GM19099 (cell line): ENCODE data around the gene ATG2B.

Experiments
- POLR2A ChIP-seq: IDR thresholded peaks from 3 replicates; pipeline ENCODE4 v1.6.1; 2011; ENCODE audit warnings: low read depth; ENCODE audit not compliant: insufficient read length; ENCODE audit errors: extremely low read depth

Gene ATG2B, protein sequence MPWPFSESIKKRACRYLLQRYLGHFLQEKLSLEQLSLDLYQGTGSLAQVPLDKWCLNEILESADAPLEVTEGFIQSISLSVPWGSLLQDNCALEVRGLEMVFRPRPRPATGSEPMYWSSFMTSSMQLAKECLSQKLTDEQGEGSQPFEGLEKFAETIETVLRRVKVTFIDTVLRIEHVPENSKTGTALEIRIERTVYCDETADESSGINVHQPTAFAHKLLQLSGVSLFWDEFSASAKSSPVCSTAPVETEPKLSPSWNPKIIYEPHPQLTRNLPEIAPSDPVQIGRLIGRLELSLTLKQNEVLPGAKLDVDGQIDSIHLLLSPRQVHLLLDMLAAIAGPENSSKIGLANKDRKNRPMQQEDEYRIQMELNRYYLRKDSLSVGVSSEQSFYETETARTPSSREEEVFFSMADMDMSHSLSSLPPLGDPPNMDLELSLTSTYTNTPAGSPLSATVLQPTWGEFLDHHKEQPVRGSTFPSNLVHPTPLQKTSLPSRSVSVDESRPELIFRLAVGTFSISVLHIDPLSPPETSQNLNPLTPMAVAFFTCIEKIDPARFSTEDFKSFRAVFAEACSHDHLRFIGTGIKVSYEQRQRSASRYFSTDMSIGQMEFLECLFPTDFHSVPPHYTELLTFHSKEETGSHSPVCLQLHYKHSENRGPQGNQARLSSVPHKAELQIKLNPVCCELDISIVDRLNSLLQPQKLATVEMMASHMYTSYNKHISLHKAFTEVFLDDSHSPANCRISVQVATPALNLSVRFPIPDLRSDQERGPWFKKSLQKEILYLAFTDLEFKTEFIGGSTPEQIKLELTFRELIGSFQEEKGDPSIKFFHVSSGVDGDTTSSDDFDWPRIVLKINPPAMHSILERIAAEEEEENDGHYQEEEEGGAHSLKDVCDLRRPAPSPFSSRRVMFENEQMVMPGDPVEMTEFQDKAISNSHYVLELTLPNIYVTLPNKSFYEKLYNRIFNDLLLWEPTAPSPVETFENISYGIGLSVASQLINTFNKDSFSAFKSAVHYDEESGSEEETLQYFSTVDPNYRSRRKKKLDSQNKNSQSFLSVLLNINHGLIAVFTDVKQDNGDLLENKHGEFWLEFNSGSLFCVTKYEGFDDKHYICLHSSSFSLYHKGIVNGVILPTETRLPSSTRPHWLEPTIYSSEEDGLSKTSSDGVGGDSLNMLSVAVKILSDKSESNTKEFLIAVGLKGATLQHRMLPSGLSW (N-terminal part only)

GRCh38 chr14:96362965-96363750 lies at the start of gene ATG2B, which contains the start of gene GSKIP:
Gene ATG2B, minus strand, starts transcription at chr14:96363341. Its CDS starts 365 bp downstream, at chr14:96362976.
Gene GSKIP, plus strand, starts transcription at chr14:96363526. Its CDS starts 18,722 bp downstream, at chr14:96382248.
- TF ChIP-seq POLR2A: peak; percentile 83

GRCh38 chr14:96410119-96410518 lies 47.0 kb upstream of the ATG2B start:
- TF ChIP-seq POLR2A: no peak

DNA sequence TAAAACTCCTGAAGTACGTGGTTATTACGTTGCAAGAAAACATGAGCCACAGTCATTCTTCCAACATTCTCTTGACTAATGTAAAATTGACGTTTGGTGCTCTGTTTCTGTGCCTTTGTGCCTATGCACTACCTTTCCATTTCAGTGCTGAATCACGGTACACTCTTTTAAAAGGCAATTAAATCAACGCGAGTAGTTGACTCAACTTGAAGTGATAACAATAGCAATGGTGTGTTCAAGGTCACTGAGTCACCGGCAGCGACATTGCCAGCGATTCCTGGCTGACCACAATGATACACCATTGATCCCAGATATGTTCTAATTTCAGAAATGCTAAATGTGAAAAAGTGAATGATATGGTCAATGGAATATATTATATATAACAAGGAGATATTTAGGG lies 46.6 kb upstream of the ATG2B start:
- no peak for TF ChIP-seq POLR2A

- TF ChIP-seq POLR2A: no peak
These were observed 45.5 kb upstream of the ATG2B start for GRCh38 chr14:96408608-96409007.

- TF ChIP-seq POLR2A: no peak
These were observed 44.9 kb upstream of the ATG2B start for GRCh38 chr14:96407935-96408570.

DNA sequence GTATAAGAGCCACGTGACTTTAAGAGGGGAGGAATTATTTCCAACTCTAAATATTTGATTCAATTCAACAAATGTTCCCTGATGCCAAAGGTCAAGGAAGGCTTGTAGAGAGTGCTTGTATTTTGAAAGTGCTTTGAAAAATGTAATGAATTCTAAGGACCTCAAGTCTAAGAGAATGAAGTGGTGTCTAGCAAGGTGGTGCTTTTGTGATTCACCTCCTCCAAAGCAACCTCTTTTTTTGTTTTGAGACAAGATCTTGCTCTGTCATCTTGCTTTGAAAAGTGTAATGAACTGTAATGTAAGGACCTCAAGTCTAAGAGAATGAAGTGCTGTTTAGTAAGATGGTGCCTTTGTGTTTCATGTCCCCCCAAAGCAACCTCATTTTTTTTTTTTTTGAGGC lies 42.5 kb upstream of the ATG2B start:
- no peak for TF ChIP-seq POLR2A

- no peak for TF ChIP-seq POLR2A
These were observed 40.3 kb upstream of the ATG2B start for GRCh38 chr14:96403409-96403808.

- no peak for TF ChIP-seq POLR2A
These were observed 37.4 kb upstream of the ATG2B start for GRCh38 chr14:96400495-96400894.

- TF ChIP-seq POLR2A: no peak
These were observed 36.3 kb upstream of the ATG2B start for GRCh38 chr14:96399405-96399804.

DNA sequence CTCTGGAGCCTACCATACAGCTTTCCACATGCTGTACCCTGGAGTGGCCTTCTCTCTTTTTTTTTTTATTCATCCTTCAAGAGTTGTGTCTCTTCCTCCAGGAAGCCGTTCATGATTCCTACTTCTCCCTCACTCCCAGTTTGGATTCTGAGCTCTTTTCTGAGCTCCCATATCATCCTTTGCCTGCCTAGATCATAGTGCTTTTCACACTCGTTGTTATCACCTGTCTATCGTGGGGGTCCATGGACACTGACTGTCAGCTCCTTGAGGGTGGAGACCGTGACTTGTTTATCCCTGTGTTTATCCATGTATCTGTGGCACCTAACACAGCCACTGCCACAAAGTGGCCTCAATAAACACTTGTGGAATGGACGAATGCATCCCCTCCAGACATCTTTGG lies 35.8 kb upstream of the ATG2B start:
- TF ChIP-seq POLR2A: no peak

- no peak for TF ChIP-seq POLR2A
These were observed 35.3 kb upstream of the ATG2B start for GRCh38 chr14:96398432-96398831.

DNA sequence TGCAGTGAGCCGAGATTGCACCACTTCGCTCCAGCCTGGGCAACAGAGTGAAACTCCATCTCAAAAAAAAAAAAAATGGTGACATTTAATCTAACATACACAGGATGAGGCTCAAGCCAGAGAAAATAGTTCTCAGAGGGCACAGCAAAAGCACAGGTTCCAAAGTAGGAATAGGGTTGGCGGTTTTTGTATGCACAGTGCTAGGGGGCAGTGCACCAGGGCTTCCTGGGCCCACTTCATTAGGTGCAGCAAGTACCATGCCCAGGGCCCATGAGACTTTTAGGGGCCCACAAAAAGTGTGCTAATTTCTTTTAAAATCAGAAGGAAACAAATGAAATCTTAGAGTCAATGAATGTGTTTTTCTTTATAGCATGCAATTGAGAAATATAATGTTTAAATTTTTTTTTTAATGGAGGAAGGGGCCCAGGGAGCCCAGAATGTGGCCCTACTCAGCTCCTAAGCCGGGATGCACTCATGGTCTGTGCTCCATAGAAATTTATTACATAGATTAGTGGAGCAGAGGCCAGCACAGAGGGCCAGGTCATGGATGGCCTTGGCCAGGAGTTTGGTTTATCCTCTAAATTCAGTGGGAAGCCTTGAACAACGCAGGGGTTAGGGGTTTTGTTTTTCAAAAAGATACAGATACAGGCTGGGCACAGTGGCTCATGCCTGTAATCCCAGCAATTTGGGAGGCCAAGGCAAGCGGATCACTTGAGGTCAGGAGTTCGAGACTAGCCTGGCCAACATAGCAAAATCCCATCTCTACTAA lies 31.1 kb upstream of the ATG2B start:
- no peak for TF ChIP-seq POLR2A

DNA sequence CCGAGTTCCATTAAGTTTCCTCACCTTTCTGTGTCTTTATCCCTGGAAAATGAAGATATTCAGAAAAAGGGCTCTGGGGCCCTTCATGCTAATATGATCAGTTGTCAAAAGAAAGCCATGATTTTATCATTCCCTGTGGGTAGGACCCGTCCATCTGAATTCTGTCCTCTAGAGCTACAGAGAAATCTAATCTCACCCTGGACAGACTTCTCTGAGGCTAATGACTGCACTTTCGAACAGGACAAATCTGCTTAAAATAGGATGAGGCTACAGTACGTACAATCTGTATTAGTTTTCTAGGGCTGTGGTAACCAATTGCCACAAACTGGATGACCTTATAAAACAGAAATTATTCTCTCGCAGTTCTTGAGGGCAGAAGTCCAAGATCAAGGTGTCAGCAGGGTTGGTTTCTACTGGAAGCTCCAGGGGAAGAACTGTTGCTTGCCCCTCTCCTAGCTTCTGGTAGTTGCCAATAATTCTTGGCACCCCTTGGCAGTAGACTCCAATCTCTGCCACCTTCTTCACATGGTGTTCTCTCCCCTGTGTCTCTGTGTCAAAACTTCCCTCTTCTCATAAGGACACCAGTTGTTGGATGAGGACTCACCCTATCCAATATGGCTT lies 30.0 kb upstream of the ATG2B start:
- no peak for TF ChIP-seq POLR2A
